ENCODE data around the gene DYNC2H1.

Gene DYNC2H1

GRCh38 chr11:103167166-103167565, 57.9 kb downstream of the DYNC2H1 start:
- DNase-seq (ENCODE audit: low read depth), result no peak
- no peak for TF ChIP-seq CTCF (IDR thresholded peaks at IDR 0.05; ENCODE audit: control insufficient read depth, extremely low read depth, insufficient read depth)
- H3K4me3 ChIP-seq (ENCODE audit: low read depth, low read length), result no peak overlapping the region

- TF ChIP-seq CTCF (IDR thresholded peaks at IDR 0.05; ENCODE audit: control insufficient read depth, extremely low read depth, insufficient read depth), result no peak
- DNase-seq (ENCODE audit: low read depth), result no peak
- no peak overlapping the region for H3K4me3 ChIP-seq (ENCODE audit: low read depth, low read length)
Observed at GRCh38 chr11:103170865-103171264, 61.6 kb downstream of the DYNC2H1 start.

DNA sequence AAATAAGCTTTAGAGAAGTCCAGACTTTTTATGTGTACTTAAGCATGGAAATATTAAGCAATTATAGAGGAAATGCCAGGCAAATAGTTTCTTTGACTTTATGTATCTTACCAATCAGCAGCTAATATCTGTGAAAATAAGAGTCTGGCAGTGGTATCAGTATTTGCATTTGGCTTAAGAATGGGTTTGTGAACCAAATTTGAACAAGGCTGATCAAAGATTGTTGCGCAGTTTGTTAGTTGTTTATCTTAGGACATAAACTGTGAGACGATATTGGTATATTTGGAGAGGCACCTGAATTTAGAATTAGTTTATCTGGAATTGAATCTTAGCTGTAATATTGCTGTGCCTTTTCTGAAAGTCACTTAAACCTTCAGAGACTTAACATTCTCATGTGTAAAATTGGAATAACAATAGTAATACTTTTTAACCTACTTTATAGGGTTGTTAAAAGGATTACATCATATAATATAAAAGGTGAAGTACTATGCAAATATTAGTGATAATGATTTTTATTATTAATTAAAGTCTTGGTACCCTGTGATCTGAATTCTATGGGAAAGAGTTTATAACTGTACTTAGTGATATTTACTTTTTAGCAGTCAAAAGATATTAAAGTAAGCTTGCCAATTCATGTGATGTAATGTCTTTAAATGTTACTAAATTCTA, 66.4 kb downstream of the DYNC2H1 start:
- TF ChIP-seq CTCF (IDR thresholded peaks at IDR 0.05; ENCODE audit: control insufficient read depth, extremely low read depth, insufficient read depth), result no peak
- H3K4me3 ChIP-seq (ENCODE audit: low read depth, low read length), result no peak overlapping the region
- peak; percentile 96 for DNase-seq (ENCODE audit: low read depth)

GRCh38 chr11:103183981-103184611, 74.9 kb downstream of the DYNC2H1 start:
- no peak for DNase-seq (ENCODE audit: low read depth)
- TF ChIP-seq CTCF (IDR thresholded peaks at IDR 0.05; ENCODE audit: control insufficient read depth, extremely low read depth, insufficient read depth), result no peak
- H3K4me3 ChIP-seq (ENCODE audit: low read depth, low read length), result no peak overlapping the region

DNA sequence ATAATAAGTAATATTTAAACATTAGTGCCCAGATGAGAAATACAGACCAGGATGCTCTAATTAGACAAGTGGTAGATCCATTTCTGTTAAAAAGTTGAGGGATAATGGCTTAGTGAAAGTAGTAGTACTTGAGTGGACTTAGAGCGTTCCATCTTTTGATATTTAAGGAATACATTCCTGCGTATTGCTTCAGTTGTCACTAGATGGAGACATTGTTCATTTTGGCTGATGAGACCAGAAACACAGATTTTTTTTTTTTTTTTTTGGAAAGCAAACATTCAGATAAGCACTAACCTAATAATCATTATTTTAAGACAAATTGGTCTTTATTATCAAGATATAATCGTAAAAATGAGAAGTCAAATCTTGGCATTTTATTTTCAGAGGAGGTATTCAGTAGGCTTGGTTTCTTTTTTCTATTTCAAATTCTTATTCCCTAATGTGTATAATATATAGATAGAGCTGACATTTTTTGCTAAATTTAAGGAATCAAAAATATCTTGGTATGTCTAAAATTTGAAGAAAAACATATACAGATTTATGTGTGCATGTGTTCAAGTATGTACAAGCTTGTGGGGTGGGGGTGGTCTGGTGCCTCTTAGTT, 92.9 kb downstream of the DYNC2H1 start:
- TF ChIP-seq CTCF (IDR thresholded peaks at IDR 0.05; ENCODE audit: control insufficient read depth, extremely low read depth, insufficient read depth), result peak; percentile 73
- no peak overlapping the region for H3K4me3 ChIP-seq (ENCODE audit: low read depth, low read length)
- peak; percentile 21 for DNase-seq (ENCODE audit: low read depth)

- H3K4me3 ChIP-seq (ENCODE audit: low read depth, low read length), result no peak overlapping the region
- DNase-seq (ENCODE audit: low read depth), result no peak
- TF ChIP-seq CTCF (IDR thresholded peaks at IDR 0.05; ENCODE audit: control insufficient read depth, extremely low read depth, insufficient read depth), result no peak
Observed at GRCh38 chr11:103210543-103210942, 101.3 kb downstream of the DYNC2H1 start.

Data from LNCaP clone FGC (cell line).